Suprapubic skin (tissue), 3 donors: ENCODE measurements around the gene YWHAE.

Experiments used
- CTCF ChIP-seq, 2 donors: fragments of 200-600 bp in 1 of 2; fragments of 450-650 bp in 1 of 2; sonication (generic) in 1 of 2; IDR thresholded peaks; one replicate each; pipeline ENCODE4 v1.5.1; 2016 to 2019; ENCODE audit warnings: antibody characterized with exemption in 2 of 2, mild to moderate bottlenecking in 1 of 2, moderate library complexity in 1 of 2
- EP300 ChIP-seq: sonication (generic); formaldehyde crosslinking; IDR thresholded peaks from one replicate; pipeline ENCODE4 v1.6.1; 2017; ENCODE audit warnings: antibody characterized with exemption

DNA sequence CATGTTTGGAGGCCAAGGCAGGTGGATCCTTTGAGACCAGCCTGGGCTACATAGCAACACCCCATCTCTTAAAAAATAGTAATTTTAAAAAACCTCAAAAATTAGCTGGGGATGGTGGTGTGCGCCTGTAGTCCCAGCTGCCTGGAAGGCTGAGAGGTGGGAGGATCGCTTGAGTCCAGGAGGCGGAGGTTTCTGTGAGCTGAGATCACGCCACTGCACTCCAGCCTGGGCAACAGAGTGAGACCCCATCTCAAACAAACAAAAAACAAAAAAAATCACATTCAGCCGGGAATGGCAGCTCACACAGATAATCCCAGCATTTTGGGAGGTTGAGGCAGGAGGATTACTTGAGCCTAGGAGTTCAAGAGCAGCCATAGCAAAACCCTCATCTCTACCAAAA, 16.4 kb upstream of the YWHAE start:
- TF ChIP-seq CTCF (IDR thresholded peaks at IDR 0.05) (no peak), EP300 (no peak)
